K562 (cell line): ENCODE data around the gene PPIA. TPM values are rescaled to one million over a fixed set of nuclear protein-coding genes. Genes with fewer than 3 reads are reported as not detected.

Experiments
- ATAC-seq: fragments of 200-7000 bp; cut with Tn5 transposase; 3 replicates; pipeline ENCODE4 v1.9.1; 2020; ENCODE audit warnings: moderate library complexity
- BruUV-seq: library from RNA; stranded (reverse); fragments of 400-500 nt; replicated peaks from 2 replicates; lab custom pipeline; 2021; lab: Mats Ljungman, UMichigan
- CTCF ChIA-PET: fragments of 300-600 bp; formaldehyde crosslinking; extraction: SDS; loops from one replicate; lab custom pipeline; 2021; ENCODE audit warnings: low intra/inter-chr PET ratio; lab: Yijun Ruan, JAX
- POLR2A ChIA-PET: fragments of 300-600, 350-650 bp; sonication (Branson Sonifier 250); formaldehyde crosslinking; extraction: SDS; loops from one replicate; lab custom pipeline; 2021; ENCODE audit warnings: antibody characterized with exemption, inconsistent platforms; lab: Yijun Ruan, JAX
- DNase-seq, 4 experiments: peaks; one replicate each; pipeline versions ENCODE4 v3.0.0 to v3.0.0-alpha.2; 2011 to 2018; ENCODE audit warnings: low spot score in 3 of 4, mixed read lengths in 3 of 4; ENCODE audit errors: extremely low read depth in 1 of 4
- FAIRE-seq: peaks from 2 replicates; lab custom pipeline; 2011; peaks lifted over from hg19 to GRCh38; lab: Jason Lieb, UNC
- H2AFZ ChIP-seq: 2 replicates; pipeline ENCODE4 v1.6.0; 2011; ENCODE audit warnings: low read depth, low read length, control low read depth, inconsistent platforms
- H3K27ac ChIP-seq: fragments of 200-600 bp; 3 replicates; pipeline ENCODE4 v1.8.0; 2011; ENCODE audit warnings: low read depth, mild to moderate bottlenecking, control low read depth, inconsistent platforms, low read length, moderate library complexity, mixed read lengths; ENCODE audit errors: extremely low read depth
- H3K27me3 ChIP-seq, 2 experiments: fragments of 300-600 bp in 1 of 2; 2 replicates in 1 of 2; 3 replicates in 1 of 2; pipeline versions ENCODE4 v1.6.0 to v1.8.0; 2011; ENCODE audit warnings: inconsistent platforms in 2 of 2, low read length in 2 of 2, mild to moderate bottlenecking in 1 of 2, mixed read lengths in 1 of 2, moderate library complexity in 1 of 2; ENCODE audit not compliant: control insufficient read depth in 2 of 2, insufficient read depth in 2 of 2
- H3K36me3 ChIP-seq: fragments of 300-600 bp; 3 replicates; pipeline ENCODE4 v1.8.0; 2011; ENCODE audit warnings: mild to moderate bottlenecking, low read length, inconsistent platforms; ENCODE audit not compliant: control insufficient read depth, insufficient read depth
- H3K4me1 ChIP-seq, 2 experiments: fragments of 200-600 bp in 1 of 2; replicated peaks in 1 of 2; 2 replicates in 1 of 2; 3 replicates in 1 of 2; pipeline versions ENCODE4 v1.5.1 to v1.8.0; 2011; ENCODE audit warnings: inconsistent platforms in 2 of 2, low read length in 2 of 2, mild to moderate bottlenecking in 1 of 2, mixed read lengths in 1 of 2, moderate library complexity in 1 of 2; ENCODE audit not compliant: control insufficient read depth in 2 of 2, insufficient read depth in 2 of 2
- H3K4me2 ChIP-seq: 2 replicates; pipeline ENCODE4 v1.6.1; 2011; ENCODE audit warnings: low read length, control low read depth, inconsistent platforms, mixed read lengths; ENCODE audit not compliant: insufficient read depth
- H3K4me3 ChIP-seq: fragments of 200-600 bp; sonication (generic), shearing (Covaris generic); 2 replicates; pipeline ENCODE4 v1.5.1; 2016; ENCODE audit warnings: control low read depth, inconsistent platforms
- H3K79me2 ChIP-seq: fragments of 200-600 bp; 3 replicates; pipeline ENCODE4 v1.8.0; 2011; ENCODE audit warnings: low read length, inconsistent platforms; ENCODE audit not compliant: control insufficient read depth, insufficient read depth
- H3K9ac ChIP-seq, 2 experiments: 2 replicates each; pipeline versions ENCODE4 v1.6.0 to v1.6.1; 2011; ENCODE audit warnings: low read depth in 2 of 2, low read length in 2 of 2, control low read depth in 1 of 2, inconsistent platforms in 1 of 2, mild to moderate bottlenecking in 1 of 2, mixed read lengths in 1 of 2; ENCODE audit not compliant: insufficient read depth in 1 of 2
- H3K9me1 ChIP-seq: one replicate; pipeline ENCODE4 v1.6.0; 2011; ENCODE audit warnings: inconsistent platforms, mild to moderate bottlenecking, low read length, moderate library complexity; ENCODE audit not compliant: control insufficient read depth, insufficient read depth
- H3K9me3 ChIP-seq: replicated peaks from 2 replicates; pipeline ENCODE4 v1.5.1; 2011; ENCODE audit warnings: low read depth, low read length, inconsistent platforms; ENCODE audit not compliant: control insufficient read depth, insufficient read depth
- H4K20me1 ChIP-seq: replicated peaks from 2 replicates; pipeline ENCODE4 v1.6.1; 2011; ENCODE audit warnings: low read length, inconsistent platforms, mixed read lengths; ENCODE audit not compliant: control insufficient read depth, insufficient read depth
- CC2D1A ChIP-seq: fragments of 450-650 bp; IDR thresholded peaks from 2 replicates; pipeline ENCODE4 v1.6.1; 2017; ENCODE audit warnings: mild to moderate bottlenecking
- DPF2 ChIP-seq: fragments of 450-650 bp; IDR thresholded peaks from 2 replicates; pipeline ENCODE4 v1.6.1; 2016
- NR0B1 ChIP-seq: fragments of 450-650 bp; IDR thresholded peaks from one replicate; pipeline ENCODE4 v1.6.1; 2018; ENCODE audit warnings: mild to moderate bottlenecking, moderate library complexity; ENCODE audit not compliant: partially characterized antibody
- RBBP5 ChIP-seq: fragments of 200-600 bp; sonication (generic); IDR thresholded peaks from 2 replicates; pipeline ENCODE4 v1.6.1; 2012; ENCODE audit warnings: borderline replicate concordance, mild to moderate bottlenecking, low read length, control low read depth, inconsistent platforms; ENCODE audit not compliant: insufficient read depth, poor library complexity, severe bottlenecking
- SP1 ChIP-seq: sonication (generic); formaldehyde crosslinking; IDR thresholded peaks from 2 replicates; pipeline ENCODE4 v1.8.1; 2022; ENCODE audit warnings: mild to moderate bottlenecking, missing genetic modification reagents
- USF2 ChIP-seq: sonication (generic); formaldehyde crosslinking; IDR thresholded peaks from 2 replicates; pipeline ENCODE4 v1.5.0; 2020; ENCODE audit warnings: missing genetic modification reagents
- ZNF561 ChIP-seq: fragments of 450-650 bp; formaldehyde crosslinking; conservative IDR thresholded peaks from 2 replicates; pipeline ENCODE4 v1.4.0; 2020; ENCODE audit warnings: mild to moderate bottlenecking, moderate library complexity
- ZNF79 ChIP-seq: fragments of 250-450 bp; sonication (Bioruptor Pico); IDR thresholded peaks from 2 replicates; pipeline ENCODE4 v1.4.0; 2020; ENCODE audit warnings: low read depth, mild to moderate bottlenecking, moderate library complexity
- WGBS: fragments of 100-300 bp; shearing (Covaris generic); methylation state at CpG from one replicate; pipeline ENCODE4 v1.1.6; 2016; ENCODE audit warnings: low coverage, mixed read lengths; ENCODE audit not compliant: insufficient coverage; ENCODE audit errors: missing lambda C conversion rate; 5-methylcytosine and 5-hydroxymethylcytosine counted together
- in situ Hi-C: fragments of 300-500 bp; cut with MboI; formaldehyde crosslinking; loops from 4 replicates; pipeline ENCODE4 v1.15.0; 2018; ENCODE audit warnings: inconsistent platforms, mixed read lengths
- intact Hi-C: fragments of 100-400 bp; cut with micrococcal nuclease; formaldehyde crosslinking; loops from 2 replicates; pipeline ENCODE4 v1.14.2; 2022
- polyA plus RNA-seq, 8 experiments: library from polyadenylated mRNA; depleted of rRNA in 4 of 8; stranded (reverse) in 5 of 8; unstranded in 3 of 8; fragments of >200 nt; fragmentation: Nextera tagmentation in 2 of 8; fragmentation: Illumina TruSeq in 1 of 8; extraction: Ambion mirVana in 2 of 8; extraction: Trizol in 1 of 8; gene quantifications; 2 replicates each; pipeline versions ENCODE4 v1.2.1 to v1.2.3, GENCODE V29; 2011 to 2014; ENCODE audit warnings: inconsistent platforms in 1 of 8, missing spikeins in 1 of 8
- total RNA-seq, 7 experiments: library from RNA; depleted of rRNA in 6 of 7; stranded (reverse); fragments of >200 nt in 6 of 7; fragmentation: Illumina TruSeq in 2 of 7; extraction: Trizol in 2 of 7; gene quantifications; 2 replicates each; pipeline versions ENCODE4 v1.2.1 to v1.2.3, GENCODE V29; 2011 to 2021; ENCODE audit warnings: low replicate concordance in 1 of 7
- TF ChIP-seq, protein P1 (sequence below), 3 experiments: fragments of 200-800 bp in 1 of 3; fragments of 250-450 bp in 1 of 3; fragments of 450-650 bp in 1 of 3; sonication (Bioruptor Pico) in 1 of 3; sonication (Bioruptor generic) in 1 of 3; formaldehyde crosslinking in 1 of 3; IDR thresholded peaks; 2 replicates each; pipeline versions ENCODE4 v1.6.1 to v1.8.0; 2016 to 2022; ENCODE audit warnings: mild to moderate bottlenecking in 2 of 3, missing genetic modification characterization in 2 of 3, missing compliant biosample characterization in 1 of 3, moderate library complexity in 1 of 3

The PPIA gene
- total and polyA plus RNA-seq, 9 of the 15 experiments (the other 6 are each of a cell fraction or from before 2014, with no cell fraction given): 2,583 to 7,504 (median 3,973) TPM

DNA sequence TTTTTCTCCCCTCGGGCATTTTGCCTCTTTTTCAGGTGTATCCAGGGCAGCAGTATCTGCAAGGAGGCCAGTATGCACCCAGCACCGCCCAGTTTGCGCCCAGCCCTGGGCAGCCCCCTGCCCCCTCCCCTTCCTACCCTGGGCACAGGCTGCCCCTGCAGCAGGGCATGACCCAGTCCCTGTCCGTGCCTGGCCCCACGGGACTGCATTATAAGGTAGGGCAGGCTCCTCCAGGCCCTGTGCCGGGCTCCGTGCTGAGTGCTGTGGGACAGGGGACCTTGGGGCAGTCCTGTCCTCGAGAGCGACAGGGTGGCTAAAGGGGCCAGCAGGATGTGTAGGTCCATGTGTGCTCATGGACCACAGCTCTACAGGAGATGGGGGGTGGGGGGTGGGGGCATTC lies 37.2 kb upstream of the PPIA start:
- peaks cover 21% of the 10 kb centered on the region for H3K79me2 ChIP-seq
- H3K4me2 ChIP-seq: no peak overlapping the region
- H3K36me3 ChIP-seq: peaks cover 60% of the 10 kb centered on the region; the same call in 2 of the 3 replicates
- DNase-seq (peak in 1 of 4 experiments; percentile 7), ATAC-seq (no peak)
- H3K9ac ChIP-seq: peak overlapping the region in 1 of 2 experiments; percentile 31; a peak in 1 of 4 replicates
- no peaks in the 10 kb centered on the region for H3K27me3 ChIP-seq
- WGBS: 96% methylated on average over 9 of the region's 9 CpGs
- in situ Hi-C loops: no loop called here
- H3K27ac ChIP-seq: no peak overlapping the region
- BruUV-seq: no TSS peak
- H3K4me3 ChIP-seq: no peak overlapping the region
- CTCF ChIA-PET: no interaction called here
- no peak overlapping the region for H2AFZ ChIP-seq
- intact Hi-C loops: no loop called here
- peaks cover 16 to 45% of the 10 kb centered on the region in 2 experiments; a peak in 4 of 5 replicates for H3K4me1 ChIP-seq
- H3K9me1 ChIP-seq: no peaks in the 10 kb centered on the region
- POLR2A ChIA-PET: interaction anchor here (0.6 to 1.1 kb wide), 3 partner anchors 10 to 407 kb away, joined by 3 read pairs; no protein-coding TSS in a partner anchor
- H3K9me3 ChIP-seq: no peaks in the 10 kb centered on the region
- no peak for TF ChIP-seq SP1 (CRISPR knock-in tag)
- TF ChIP-seq ZNF561: no peak
- TF ChIP-seq ZNF79 (CRISPR knock-in tag): no peak
- TF ChIP-seq USF2 (CRISPR knock-in tag): no peak
- no peak for TF ChIP-seq NR0B1
- TF ChIP-seq, protein P1, sequence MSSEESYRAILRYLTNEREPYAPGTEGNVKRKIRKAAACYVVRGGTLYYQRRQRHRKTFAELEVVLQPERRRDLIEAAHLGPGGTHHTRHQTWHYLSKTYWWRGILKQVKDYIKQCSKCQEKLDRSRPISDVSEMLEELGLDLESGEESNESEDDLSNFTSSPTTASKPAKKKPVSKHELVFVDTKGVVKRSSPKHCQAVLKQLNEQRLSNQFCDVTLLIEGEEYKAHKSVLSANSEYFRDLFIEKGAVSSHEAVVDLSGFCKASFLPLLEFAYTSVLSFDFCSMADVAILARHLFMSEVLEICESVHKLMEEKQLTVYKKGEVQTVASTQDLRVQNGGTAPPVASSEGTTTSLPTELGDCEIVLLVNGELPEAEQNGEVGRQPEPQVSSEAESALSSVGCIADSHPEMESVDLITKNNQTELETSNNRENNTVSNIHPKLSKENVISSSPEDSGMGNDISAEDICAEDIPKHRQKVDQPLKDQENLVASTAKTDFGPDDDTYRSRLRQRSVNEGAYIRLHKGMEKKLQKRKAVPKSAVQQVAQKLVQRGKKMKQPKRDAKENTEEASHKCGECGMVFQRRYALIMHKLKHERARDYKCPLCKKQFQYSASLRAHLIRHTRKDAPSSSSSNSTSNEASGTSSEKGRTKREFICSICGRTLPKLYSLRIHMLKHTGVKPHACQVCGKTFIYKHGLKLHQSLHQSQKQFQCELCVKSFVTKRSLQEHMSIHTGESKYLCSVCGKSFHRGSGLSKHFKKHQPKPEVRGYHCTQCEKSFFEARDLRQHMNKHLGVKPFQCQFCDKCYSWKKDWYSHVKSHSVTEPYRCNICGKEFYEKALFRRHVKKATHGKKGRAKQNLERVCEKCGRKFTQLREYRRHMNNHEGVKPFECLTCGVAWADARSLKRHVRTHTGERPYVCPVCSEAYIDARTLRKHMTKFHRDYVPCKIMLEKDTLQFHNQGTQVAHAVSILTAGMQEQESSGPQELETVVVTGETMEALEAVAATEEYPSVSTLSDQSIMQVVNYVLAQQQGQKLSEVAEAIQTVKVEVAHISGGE (CRISPR knock-in tag; IDR thresholded peaks at IDR 0.05): no peak
- TF ChIP-seq DPF2: no peak
- TF ChIP-seq RBBP5: no peak
- TF ChIP-seq CC2D1A: no peak
- TF ChIP-seq, all 486 proteins: peak for 0
- FAIRE-seq: no peak
- 0 out of 2 replicates have a peak, but pooled peaks cover 2% of the 10 kb centered on the region for H4K20me1 ChIP-seq
